ENCODE measurements around the gene TENM4.

Gene TENM4

GRCh38 chr11:79438631-79439409 is 2.0 kb downstream of the TENM4 start:
- no peak overlapping the region for H3K4me3 ChIP-seq (ENCODE audit: low read depth, low read length)
- no peak for TF ChIP-seq CTCF (IDR thresholded peaks at IDR 0.05; ENCODE audit: borderline replicate concordance, insufficient read depth, low read depth, low read length)

GRCh38 chr11:79437981-79438630 is 2.7 kb downstream of the TENM4 start:
- no peak for TF ChIP-seq CTCF (IDR thresholded peaks at IDR 0.05; ENCODE audit: borderline replicate concordance, insufficient read depth, low read depth, low read length)
- no peak overlapping the region for H3K4me3 ChIP-seq (ENCODE audit: low read depth, low read length)

- no peak overlapping the region for H3K4me3 ChIP-seq (ENCODE audit: low read depth, low read length)
- no peak for TF ChIP-seq CTCF (IDR thresholded peaks at IDR 0.05; ENCODE audit: borderline replicate concordance, insufficient read depth, low read depth, low read length)
These were observed 3.4 kb downstream of the TENM4 start for GRCh38 chr11:79437278-79437980.

GRCh38 chr11:79436919-79437277 is 3.9 kb downstream of the TENM4 start:
- no peak overlapping the region for H3K4me3 ChIP-seq (ENCODE audit: low read depth, low read length)
- no peak for TF ChIP-seq CTCF (IDR thresholded peaks at IDR 0.05; ENCODE audit: borderline replicate concordance, insufficient read depth, low read depth, low read length)

- TF ChIP-seq CTCF (IDR thresholded peaks at IDR 0.05; ENCODE audit: borderline replicate concordance, insufficient read depth, low read depth, low read length) = no peak
- H3K4me3 ChIP-seq (ENCODE audit: low read depth, low read length) = no peak overlapping the region
These were observed 6.5 kb downstream of the TENM4 start for GRCh38 chr11:79434283-79434682.

GRCh38 chr11:79432138-79432537 is 8.7 kb downstream of the TENM4 start:
- TF ChIP-seq CTCF (IDR thresholded peaks at IDR 0.05; ENCODE audit: borderline replicate concordance, insufficient read depth, low read depth, low read length) = no peak

More at GRCh38 chr11:79432138-79432537, 8.7 kb downstream of the TENM4 start:
- H3K4me3 ChIP-seq (ENCODE audit: low read depth, low read length) = no peak overlapping the region

Measured in GM12875 (cell line).